HEK293 (cell line): ENCODE measurements around the gene MGST1.

ENCODE experiments used
- ZNF555 ChIP-seq: fragments of 450-650 bp; formaldehyde crosslinking; conservative IDR thresholded peaks from 2 replicates; pipeline ENCODE4 v1.5.1; 2017; ENCODE audit warnings: missing biosample characterization, mild to moderate bottlenecking, missing genetic modification characterization, inconsistent platforms
- TF ChIP-seq, protein P1 (sequence below): fragments of 450-650 bp; formaldehyde crosslinking; IDR thresholded peaks from 2 replicates; pipeline ENCODE4 v1.5.1; 2016; ENCODE audit warnings: missing biosample characterization, missing genetic modification characterization
- TF ChIP-seq, protein P2 (sequence below): fragments of 450-650 bp; IDR thresholded peaks from 2 replicates; pipeline ENCODE4 v1.5.1; 2018; ENCODE audit warnings: missing biosample characterization, mild to moderate bottlenecking, missing genetic modification characterization

DNA sequence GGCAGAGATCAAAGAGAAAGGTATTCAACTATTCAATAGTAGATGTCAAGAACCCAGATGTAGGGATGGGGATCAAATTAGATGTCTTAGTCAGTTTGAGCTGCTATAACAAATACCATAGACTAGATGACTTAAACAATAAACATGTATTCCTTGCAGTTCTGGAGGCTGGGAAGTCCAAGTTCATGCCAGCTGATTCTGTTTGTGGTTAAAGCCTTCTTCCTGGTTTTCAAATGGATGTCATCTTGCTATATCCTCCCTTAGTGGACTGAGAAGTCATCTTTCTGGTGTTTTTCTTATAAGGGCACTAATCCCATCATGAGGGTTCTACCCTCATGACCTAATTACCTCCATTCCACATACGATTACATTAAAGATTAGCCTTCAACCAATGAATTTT lies 19.5 kb upstream of the MGST1 start:
- TF ChIP-seq, protein P1, sequence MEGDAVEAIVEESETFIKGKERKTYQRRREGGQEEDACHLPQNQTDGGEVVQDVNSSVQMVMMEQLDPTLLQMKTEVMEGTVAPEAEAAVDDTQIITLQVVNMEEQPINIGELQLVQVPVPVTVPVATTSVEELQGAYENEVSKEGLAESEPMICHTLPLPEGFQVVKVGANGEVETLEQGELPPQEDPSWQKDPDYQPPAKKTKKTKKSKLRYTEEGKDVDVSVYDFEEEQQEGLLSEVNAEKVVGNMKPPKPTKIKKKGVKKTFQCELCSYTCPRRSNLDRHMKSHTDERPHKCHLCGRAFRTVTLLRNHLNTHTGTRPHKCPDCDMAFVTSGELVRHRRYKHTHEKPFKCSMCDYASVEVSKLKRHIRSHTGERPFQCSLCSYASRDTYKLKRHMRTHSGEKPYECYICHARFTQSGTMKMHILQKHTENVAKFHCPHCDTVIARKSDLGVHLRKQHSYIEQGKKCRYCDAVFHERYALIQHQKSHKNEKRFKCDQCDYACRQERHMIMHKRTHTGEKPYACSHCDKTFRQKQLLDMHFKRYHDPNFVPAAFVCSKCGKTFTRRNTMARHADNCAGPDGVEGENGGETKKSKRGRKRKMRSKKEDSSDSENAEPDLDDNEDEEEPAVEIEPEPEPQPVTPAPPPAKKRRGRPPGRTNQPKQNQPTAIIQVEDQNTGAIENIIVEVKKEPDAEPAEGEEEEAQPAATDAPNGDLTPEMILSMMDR: no peak
- TF ChIP-seq, protein P2, sequence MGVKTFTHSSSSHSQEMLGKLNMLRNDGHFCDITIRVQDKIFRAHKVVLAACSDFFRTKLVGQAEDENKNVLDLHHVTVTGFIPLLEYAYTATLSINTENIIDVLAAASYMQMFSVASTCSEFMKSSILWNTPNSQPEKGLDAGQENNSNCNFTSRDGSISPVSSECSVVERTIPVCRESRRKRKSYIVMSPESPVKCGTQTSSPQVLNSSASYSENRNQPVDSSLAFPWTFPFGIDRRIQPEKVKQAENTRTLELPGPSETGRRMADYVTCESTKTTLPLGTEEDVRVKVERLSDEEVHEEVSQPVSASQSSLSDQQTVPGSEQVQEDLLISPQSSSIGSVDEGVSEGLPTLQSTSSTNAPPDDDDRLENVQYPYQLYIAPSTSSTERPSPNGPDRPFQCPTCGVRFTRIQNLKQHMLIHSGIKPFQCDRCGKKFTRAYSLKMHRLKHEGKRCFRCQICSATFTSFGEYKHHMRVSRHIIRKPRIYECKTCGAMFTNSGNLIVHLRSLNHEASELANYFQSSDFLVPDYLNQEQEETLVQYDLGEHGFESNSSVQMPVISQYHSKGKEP (tag by site-specific recombination): no peak
- no peak for TF ChIP-seq ZNF555 (tag by site-specific recombination)
